ENCODE measurements around the gene HDGF.

GRCh38 chr1:156744786-156745419 lies 6.6 kb downstream of the HDGF start:
- TF ChIP-seq GATAD2B (IDR thresholded peaks at IDR 0.05; ENCODE audit: borderline replicate concordance) (no peak), CTCF (IDR thresholded peaks at IDR 0.05 in 2 of 3, conservative IDR thresholded peaks at IDR 0.05 in 1 of 3; ENCODE audit: insufficient read depth in 2 of 3, low read depth in 1 of 3, low read length in 3 of 3) (no peak), NR4A1 (CRISPR knock-in tag; IDR thresholded peaks at IDR 0.05) (no peak), NR4A1 (tag; IDR thresholded peaks at IDR 0.05) (no peak), ZNF76 (CRISPR knock-in tag; IDR thresholded peaks at IDR 0.05; ENCODE audit: borderline replicate concordance) (no peak), GATAD2A (IDR thresholded peaks at IDR 0.05) (no peak), SP1 (CRISPR knock-in tag; IDR thresholded peaks at IDR 0.05) (no peak), ZNF318 (IDR thresholded peaks at IDR 0.05; ENCODE audit: borderline replicate concordance in 1 of 2, low read depth in 1 of 2) (no peak)
- TF ChIP-seq, protein P1, sequence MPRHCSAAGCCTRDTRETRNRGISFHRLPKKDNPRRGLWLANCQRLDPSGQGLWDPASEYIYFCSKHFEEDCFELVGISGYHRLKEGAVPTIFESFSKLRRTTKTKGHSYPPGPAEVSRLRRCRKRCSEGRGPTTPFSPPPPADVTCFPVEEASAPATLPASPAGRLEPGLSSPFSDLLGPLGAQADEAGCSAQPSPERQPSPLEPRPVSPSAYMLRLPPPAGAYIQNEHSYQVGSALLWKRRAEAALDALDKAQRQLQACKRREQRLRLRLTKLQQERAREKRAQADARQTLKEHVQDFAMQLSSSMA (CRISPR knock-in tag; IDR thresholded peaks at IDR 0.05): no peak

Data from K562 (cell line).